HepG2 (cell line): ENCODE measurements around the gene RNF213. TPM values are rescaled to one million over a fixed set of nuclear protein-coding genes. Genes with fewer than 3 reads are reported as not detected.
A peak's percentile ranks its signal among the peaks of the same experiment; 100 is the strongest.

ENCODE experiments used
- BCL6 ChIP-seq: IDR thresholded peaks from 2 replicates; pipeline ENCODE4 v1.6.1; 2016; ENCODE audit warnings: missing genetic modification reagents, missing compliant biosample characterization
- DR1 ChIP-seq: sonication (generic); formaldehyde crosslinking; IDR thresholded peaks from 2 replicates; pipeline ENCODE4 v1.8.0; 2021; ENCODE audit warnings: mild to moderate bottlenecking, missing genetic modification reagents, inconsistent platforms
- HCFC1 ChIP-seq: fragments of 150-350 bp; IDR thresholded peaks from 2 replicates; pipeline ENCODE4 v1.6.1; 2014; ENCODE audit warnings: low read depth, low read length
- IKZF5 ChIP-seq: IDR thresholded peaks from 2 replicates; pipeline ENCODE4 v1.6.1; 2018; ENCODE audit warnings: missing genetic modification reagents, mild to moderate bottlenecking, missing compliant biosample characterization
- JUND ChIP-seq: sonication (generic); formaldehyde crosslinking; IDR thresholded peaks from 2 replicates; pipeline ENCODE4 v1.8.0; 2022; ENCODE audit warnings: mild to moderate bottlenecking, missing genetic modification reagents
- MAF1 ChIP-seq: sonication (generic); formaldehyde crosslinking; IDR thresholded peaks from 2 replicates; pipeline ENCODE4 v1.5.0; 2020; ENCODE audit warnings: missing genetic modification reagents, borderline replicate concordance
- MIER3 ChIP-seq: IDR thresholded peaks from 2 replicates; pipeline ENCODE4 v1.6.1; 2016; ENCODE audit warnings: missing compliant biosample characterization, borderline replicate concordance
- NFATC3 ChIP-seq: sonication (generic); formaldehyde crosslinking; IDR thresholded peaks from 2 replicates; pipeline ENCODE4 v1.5.1; 2020; ENCODE audit warnings: mild to moderate bottlenecking, missing genetic modification reagents
- NONO ChIP-seq, 2 experiments: fragments of 450-650 bp in 1 of 2; sonication (generic) in 1 of 2; formaldehyde crosslinking in 1 of 2; IDR thresholded peaks in 1 of 2; conservative IDR thresholded peaks in 1 of 2; 2 replicates each; pipeline versions ENCODE4 v1.6.1 to v1.8.0; 2017 to 2022; ENCODE audit warnings: mild to moderate bottlenecking in 1 of 2, missing genetic modification reagents in 1 of 2, moderate library complexity in 1 of 2
- PCBP1 ChIP-seq: fragments of 200-400 bp; formaldehyde crosslinking; IDR thresholded peaks from 2 replicates; pipeline ENCODE4 v1.6.1; 2017; ENCODE audit warnings: mild to moderate bottlenecking, low read depth, low read length, borderline replicate concordance
- POLR2G ChIP-seq: fragments of 200-400 bp; formaldehyde crosslinking; IDR thresholded peaks from 2 replicates; pipeline ENCODE4 v1.6.1; 2018; ENCODE audit warnings: mild to moderate bottlenecking, low read depth, low read length, moderate library complexity
- SIX1 ChIP-seq: sonication (generic); formaldehyde crosslinking; IDR thresholded peaks from 2 replicates; pipeline ENCODE4 v1.4.0; 2020; ENCODE audit warnings: missing genetic modification reagents, borderline replicate concordance
- SPEN ChIP-seq: sonication (generic); formaldehyde crosslinking; IDR thresholded peaks from 2 replicates; pipeline ENCODE4 v1.5.1; 2020; ENCODE audit warnings: low read depth, mild to moderate bottlenecking, missing genetic modification reagents
- TOE1 ChIP-seq: sonication (generic); formaldehyde crosslinking; IDR thresholded peaks from 2 replicates; pipeline ENCODE4 v1.4.0; 2020; ENCODE audit warnings: mild to moderate bottlenecking, missing genetic modification reagents
- ZBTB33 ChIP-seq: sonication (generic); formaldehyde crosslinking; IDR thresholded peaks from 2 replicates; pipeline ENCODE4 v1.4.0; 2020; ENCODE audit warnings: missing genetic modification reagents
- ZNF124 ChIP-seq: sonication (generic); formaldehyde crosslinking; IDR thresholded peaks from 2 replicates; pipeline ENCODE4 v1.4.0; 2020; ENCODE audit warnings: missing genetic modification reagents
- ZNF33B ChIP-seq: sonication (generic); formaldehyde crosslinking; IDR thresholded peaks from 2 replicates; pipeline ENCODE4 v1.5.1; 2020; ENCODE audit warnings: mild to moderate bottlenecking, missing genetic modification reagents
- ZNF530 ChIP-seq: sonication (generic); formaldehyde crosslinking; IDR thresholded peaks from 2 replicates; pipeline ENCODE4 v1.5.0; 2020; ENCODE audit warnings: low read depth, mild to moderate bottlenecking, missing genetic modification reagents
- ZNF609 ChIP-seq: sonication (generic); formaldehyde crosslinking; IDR thresholded peaks from 2 replicates; pipeline ENCODE4 v1.4.0; 2020; ENCODE audit warnings: mild to moderate bottlenecking, missing genetic modification reagents, borderline replicate concordance
- ZNF737 ChIP-seq: sonication (generic); formaldehyde crosslinking; IDR thresholded peaks from 2 replicates; pipeline ENCODE4 v1.5.0; 2020; ENCODE audit warnings: missing genetic modification reagents, mild to moderate bottlenecking, borderline replicate concordance
- ZNF768 ChIP-seq: sonication (generic); formaldehyde crosslinking; IDR thresholded peaks from 2 replicates; pipeline ENCODE4 v1.4.0; 2020; ENCODE audit warnings: missing genetic modification reagents
- ZNF883 ChIP-seq: sonication (generic); formaldehyde crosslinking; IDR thresholded peaks from 2 replicates; pipeline ENCODE4 v1.5.1; 2020; ENCODE audit warnings: mild to moderate bottlenecking, missing genetic modification reagents; ENCODE audit errors: not compliant biosample characterization
- polyA plus RNA-seq, 8 experiments: library from polyadenylated mRNA; depleted of rRNA in 3 of 8; stranded (reverse) in 7 of 8; unstranded in 1 of 8; fragments of >200 nt; fragmentation: Illumina TruSeq in 4 of 8; extraction: Trizol in 4 of 8; gene quantifications; 2 replicates each; pipeline versions ENCODE4 v1.2.1 to v1.2.3, GENCODE V29; 2011 to 2016; ENCODE audit warnings: low read depth in 4 of 8, missing spikeins in 1 of 8, mixed read lengths in 1 of 8; ENCODE audit not compliant: insufficient read depth in 1 of 8
- total RNA-seq, 5 experiments: library from RNA; depleted of rRNA; stranded (reverse); fragments of >200 nt; fragmentation: Illumina TruSeq; extraction: Trizol; gene quantifications; 2 replicates each; pipeline ENCODE4 v1.2.3, GENCODE V29; 2016; ENCODE audit warnings: low read depth in 1 of 5

Gene RNF213
- total and polyA plus RNA-seq, 2 of the 13 experiments (the other 11 are each of a cell fraction or from before 2014, with no cell fraction given) = 38.6 to 38.7 TPM

GRCh38 chr17:80426671-80427326 is 166.1 kb downstream of the RNF213 start (continued):
- TF ChIP-seq MAF1 (CRISPR knock-in tag) (peak; percentile 66; the same call in 1 of the 2 replicates), ZNF609 (CRISPR knock-in tag) (no peak; the same call in 1 of the 2 replicates), SIX1 (CRISPR knock-in tag) (no peak), DR1 (CRISPR knock-in tag) (no peak), ZNF33B (peak; percentile 34; the same call in 1 of the 2 replicates), ZNF124 (CRISPR knock-in tag) (0 out of 2 replicates have a peak, but pooled peaks have one; percentile 63), ZNF768 (CRISPR knock-in tag) (peak; percentile 55), PCBP1 (no peak), TOE1 (CRISPR knock-in tag) (no peak), SPEN (0 out of 2 replicates have a peak, but pooled peaks have one; percentile 23), IKZF5 (CRISPR knock-in tag) (peak; percentile 58; the same call in 1 of the 2 replicates), ZNF883 (no peak), HCFC1 (no peak), BCL6 (CRISPR knock-in tag) (peak; percentile 52; the same call in 1 of the 2 replicates), NFATC3 (CRISPR knock-in tag) (no peak), ZNF737 (CRISPR knock-in tag) (no peak), MIER3 (no peak), ZNF530 (CRISPR knock-in tag) (no peak), POLR2G (no peak), JUND (CRISPR knock-in tag) (no peak), ZBTB33 (CRISPR knock-in tag) (peak; percentile 85; the same call in 1 of the 2 replicates), NONO (IDR thresholded peaks at IDR 0.05) (no peak), NONO (CRISPR knock-in tag; conservative IDR thresholded peaks at IDR 0.05) (peak; percentile 73)
